ENCODE data around the gene TSSK6. TPM values are rescaled to one million over a fixed set of nuclear protein-coding genes. Genes with fewer than 3 reads are reported as not detected.

Gene TSSK6
- total RNA-seq, 6 experiments from 2014 or later, result 0.61 to 1.3 (median 0.92) TPM

DNA sequence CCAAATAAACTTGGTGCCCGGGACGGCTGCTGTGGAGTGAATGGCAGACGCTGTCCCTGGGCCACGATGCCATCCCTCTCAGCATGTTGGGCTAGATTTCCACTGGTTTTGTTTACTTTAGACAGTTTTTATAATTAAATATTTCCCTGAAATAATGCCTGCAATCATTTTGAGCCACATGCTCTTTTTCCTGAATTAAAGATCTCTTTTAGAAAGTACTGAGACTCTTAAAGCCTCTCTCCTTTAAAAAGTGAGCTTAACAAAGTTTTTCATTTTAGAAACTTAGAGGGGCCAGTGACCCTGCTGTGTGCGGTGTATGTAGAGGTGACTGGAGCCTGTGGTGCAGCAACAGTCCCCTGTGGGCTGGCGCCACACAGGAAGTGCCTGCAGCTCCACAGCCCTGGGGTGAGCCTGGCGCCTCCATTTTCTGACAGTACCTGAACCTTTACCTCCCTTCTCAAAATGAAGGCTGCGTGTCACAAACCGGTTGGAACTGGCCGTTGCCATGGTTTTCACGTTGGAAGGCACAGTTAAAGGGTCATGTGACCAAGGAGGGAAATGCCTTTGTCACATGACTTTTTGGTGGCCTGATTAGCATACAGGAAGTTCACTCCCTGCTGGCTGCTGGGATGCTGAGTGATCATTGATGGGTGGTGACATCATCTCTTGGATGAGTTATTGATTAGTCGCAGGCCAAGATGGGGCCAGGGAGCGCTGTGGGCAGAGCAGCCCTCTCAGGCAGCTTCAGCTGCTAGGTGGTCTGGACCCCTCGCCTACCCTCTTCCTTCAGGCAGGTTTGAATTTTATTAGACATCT lies 26.3 kb downstream of the TSSK6 start:
- Mint-ChIP-seq H3K4me3 (peak overlapping the region; percentile 77), H3K27ac (peak overlapping the region; percentile 98), H3K9me3 (no peaks in the 10 kb centered on the region), H3K36me3 (ENCODE audit: low read depth) (no peaks in the 10 kb centered on the region), H3K4me1 (ENCODE audit: low read depth) (peaks cover 59% of the 10 kb centered on the region), H3K27me3 (ENCODE audit: insufficient read depth) (peaks cover 1% of the 10 kb centered on the region; the same call in 1 of the 2 replicates)
- peak; percentile 97 for DNase-seq
- TF ChIP-seq, protein P1, sequence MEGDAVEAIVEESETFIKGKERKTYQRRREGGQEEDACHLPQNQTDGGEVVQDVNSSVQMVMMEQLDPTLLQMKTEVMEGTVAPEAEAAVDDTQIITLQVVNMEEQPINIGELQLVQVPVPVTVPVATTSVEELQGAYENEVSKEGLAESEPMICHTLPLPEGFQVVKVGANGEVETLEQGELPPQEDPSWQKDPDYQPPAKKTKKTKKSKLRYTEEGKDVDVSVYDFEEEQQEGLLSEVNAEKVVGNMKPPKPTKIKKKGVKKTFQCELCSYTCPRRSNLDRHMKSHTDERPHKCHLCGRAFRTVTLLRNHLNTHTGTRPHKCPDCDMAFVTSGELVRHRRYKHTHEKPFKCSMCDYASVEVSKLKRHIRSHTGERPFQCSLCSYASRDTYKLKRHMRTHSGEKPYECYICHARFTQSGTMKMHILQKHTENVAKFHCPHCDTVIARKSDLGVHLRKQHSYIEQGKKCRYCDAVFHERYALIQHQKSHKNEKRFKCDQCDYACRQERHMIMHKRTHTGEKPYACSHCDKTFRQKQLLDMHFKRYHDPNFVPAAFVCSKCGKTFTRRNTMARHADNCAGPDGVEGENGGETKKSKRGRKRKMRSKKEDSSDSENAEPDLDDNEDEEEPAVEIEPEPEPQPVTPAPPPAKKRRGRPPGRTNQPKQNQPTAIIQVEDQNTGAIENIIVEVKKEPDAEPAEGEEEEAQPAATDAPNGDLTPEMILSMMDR (IDR thresholded peaks at IDR 0.05), result no peak

DNA sequence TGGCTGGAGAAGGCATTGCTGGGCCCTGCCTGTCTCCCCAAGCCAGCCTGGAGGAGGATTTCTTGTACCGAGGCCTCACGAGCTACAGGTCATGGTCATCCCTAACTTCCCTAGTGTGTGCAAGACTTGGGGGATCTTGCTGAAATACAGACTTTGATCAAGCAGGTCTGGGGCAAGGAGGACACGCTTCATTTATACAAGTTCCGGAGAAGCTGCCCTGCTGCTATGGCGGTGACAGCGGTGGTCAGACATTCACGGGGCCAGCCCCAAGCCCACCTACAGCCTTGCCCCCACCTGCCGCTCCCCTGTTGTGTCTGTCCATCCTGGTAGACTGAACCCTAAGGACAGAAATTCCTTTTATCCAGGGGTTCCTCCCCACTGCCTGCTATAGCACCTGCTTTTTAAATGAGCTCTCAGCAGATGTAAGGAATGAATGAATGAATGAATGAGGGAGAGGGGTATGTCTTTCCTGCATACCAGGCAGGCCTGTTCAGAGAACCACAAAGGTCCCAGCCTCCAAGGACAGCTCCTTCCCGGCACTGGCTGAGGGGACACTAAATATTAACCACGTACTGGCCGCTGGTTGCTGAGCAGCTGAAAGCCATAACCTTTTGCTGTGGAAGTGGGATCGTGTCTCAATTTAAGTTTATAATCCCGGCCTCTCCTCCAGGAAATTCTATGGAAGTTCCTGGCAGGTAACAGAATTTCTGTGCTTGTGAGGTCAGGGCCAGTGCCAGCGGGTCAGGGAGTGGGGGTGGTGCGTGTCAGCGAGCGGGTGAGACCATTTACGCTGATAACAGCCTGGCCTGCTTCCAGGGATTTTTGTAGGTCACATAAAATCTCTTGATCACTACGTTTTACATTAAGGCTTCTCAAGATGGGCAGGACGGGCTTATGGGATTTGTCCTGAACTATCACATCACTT lies 27.1 kb downstream of the TSSK6 start:
- no peaks in the 10 kb centered on the region; the same call in 1 of the 2 replicates for H3K36me3 Mint-ChIP-seq (ENCODE audit: low read depth)
- peaks cover 66% of the 10 kb centered on the region for H3K4me1 Mint-ChIP-seq (ENCODE audit: low read depth)
- H3K27ac Mint-ChIP-seq, result peak overlapping the region; percentile 98
- TF ChIP-seq, protein P1 (IDR thresholded peaks at IDR 0.05), result no peak
- no peak for DNase-seq
- H3K27me3 Mint-ChIP-seq (ENCODE audit: insufficient read depth), result peaks cover 1% of the 10 kb centered on the region
- H3K4me3 Mint-ChIP-seq, result peak overlapping the region; percentile 77
- no peaks in the 10 kb centered on the region for H3K9me3 Mint-ChIP-seq

DNA sequence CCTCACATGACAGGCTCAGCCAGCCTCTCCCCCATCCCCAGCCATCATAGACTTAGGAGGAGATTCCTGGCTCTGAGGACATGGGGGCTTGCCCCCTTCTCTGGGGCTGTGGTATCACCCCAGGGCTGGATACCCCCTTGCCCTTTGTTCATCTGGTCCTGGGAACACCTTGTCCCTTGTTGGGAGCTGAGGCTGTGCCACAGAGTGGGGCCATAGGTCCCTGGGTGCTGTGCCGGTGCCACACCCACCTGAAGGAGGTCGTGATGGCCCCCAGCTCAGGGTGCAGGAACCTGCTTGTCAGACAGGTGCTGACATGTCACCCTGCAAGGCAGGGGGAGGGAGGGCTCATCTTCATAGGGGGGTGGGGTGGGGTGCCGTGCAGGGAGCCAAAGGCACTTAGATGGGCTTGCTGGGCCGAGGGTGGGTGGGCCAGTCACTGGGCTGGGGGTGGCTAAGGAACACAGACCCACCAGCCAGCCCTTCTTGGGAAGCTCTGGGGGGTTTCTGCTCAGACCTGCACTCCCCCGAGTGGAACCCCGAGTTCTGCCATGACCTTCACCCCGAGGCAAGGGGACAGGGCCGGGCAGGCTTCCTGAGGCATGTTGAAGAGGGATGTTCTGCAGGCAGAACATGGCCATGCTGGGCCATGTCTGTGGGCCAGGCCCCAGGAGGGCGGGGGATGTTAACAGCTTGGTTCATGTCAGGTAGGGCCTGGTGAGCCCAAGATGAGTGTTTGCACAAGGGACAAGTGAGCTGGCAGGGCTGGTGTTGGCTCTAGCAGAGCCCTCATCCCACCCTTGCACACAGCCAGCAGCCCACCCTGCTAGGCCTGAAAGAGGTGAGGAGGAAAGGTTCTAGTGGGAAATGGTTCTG lies 28.0 kb downstream of the TSSK6 start:
- peaks cover 69% of the 10 kb centered on the region for H3K4me1 Mint-ChIP-seq (ENCODE audit: low read depth)
- H3K4me3 Mint-ChIP-seq, result no peak overlapping the region
- peak overlapping the region; percentile 98 for H3K27ac Mint-ChIP-seq
- no peaks in the 10 kb centered on the region for H3K9me3 Mint-ChIP-seq
- DNase-seq, result no peak
- no peaks in the 10 kb centered on the region; the same call in 1 of the 2 replicates for H3K36me3 Mint-ChIP-seq (ENCODE audit: low read depth)
- TF ChIP-seq, protein P1 (IDR thresholded peaks at IDR 0.05), result no peak
- H3K27me3 Mint-ChIP-seq (ENCODE audit: insufficient read depth), result peaks cover 3% of the 10 kb centered on the region

DNA sequence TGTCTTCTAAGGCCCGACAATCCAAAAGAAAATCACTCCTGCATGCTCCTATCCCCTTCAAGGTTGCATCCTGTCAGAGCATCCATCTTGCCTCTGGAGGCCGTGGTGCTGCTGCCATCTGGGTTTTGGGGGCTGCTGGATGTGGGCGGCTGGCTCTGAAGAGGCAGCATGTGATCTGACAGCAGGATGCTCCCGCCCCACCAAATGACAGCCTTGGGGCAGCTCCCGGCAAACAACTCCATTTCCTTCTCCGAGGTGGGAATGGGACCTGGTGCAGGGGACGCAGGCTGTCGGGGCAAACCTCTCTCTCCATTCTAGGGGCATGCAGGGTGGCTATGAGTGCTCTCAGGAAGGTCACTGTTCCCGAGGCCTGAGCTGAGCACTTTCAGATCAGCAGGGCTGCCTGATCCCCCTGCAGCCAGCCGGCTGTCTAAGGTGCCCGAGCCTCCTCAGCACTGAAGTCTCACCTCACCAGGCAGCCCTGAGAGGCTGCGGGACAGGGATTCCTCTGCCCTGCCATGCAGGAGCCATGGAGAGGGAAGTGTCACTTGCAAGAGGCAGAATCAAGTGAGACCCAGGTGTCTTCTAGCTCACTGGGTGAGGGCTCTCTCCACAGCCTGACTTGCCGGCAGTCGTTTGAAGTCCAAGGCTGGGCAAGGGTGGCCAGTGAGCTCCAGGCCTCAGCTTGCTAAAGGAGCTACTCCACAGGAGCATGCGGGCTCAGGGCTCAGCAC lies 28.8 kb downstream of the TSSK6 start:
- DNase-seq, result no peak
- Mint-ChIP-seq H3K9me3 (no peaks in the 10 kb centered on the region), H3K27me3 (ENCODE audit: insufficient read depth) (peaks cover 3% of the 10 kb centered on the region), H3K27ac (peak overlapping the region; percentile 97), H3K4me1 (ENCODE audit: low read depth) (peaks cover 69% of the 10 kb centered on the region), H3K4me3 (no peak overlapping the region; the same call in 1 of the 2 replicates), H3K36me3 (ENCODE audit: low read depth) (no peaks in the 10 kb centered on the region; the same call in 1 of the 2 replicates)
- TF ChIP-seq, protein P1 (IDR thresholded peaks at IDR 0.05), result no peak

All from HFFc6 (cell line).